GM12878 (cell line): ENCODE data around the gene NEURL4. TPM values are rescaled to one million over a fixed set of nuclear protein-coding genes. Genes with fewer than 3 reads are reported as not detected.

ENCODE experiments used
- BCL11A ChIP-seq: IDR thresholded peaks from 2 replicates; pipeline ENCODE4 v1.6.1; 2011; ENCODE audit warnings: low read depth, low read length
- CREB1 ChIP-seq: IDR thresholded peaks from 2 replicates; pipeline ENCODE4 v1.6.1; 2012; ENCODE audit warnings: low read depth, mild to moderate bottlenecking, inconsistent platforms
- FOXK2 ChIP-seq: fragments of 450-650 bp; IDR thresholded peaks from 2 replicates; pipeline ENCODE4 v1.6.1; 2017; ENCODE audit warnings: mild to moderate bottlenecking, moderate library complexity
- HCFC1 ChIP-seq: fragments of 150-350 bp; IDR thresholded peaks from 2 replicates; pipeline ENCODE4 v1.6.1; 2014; ENCODE audit warnings: low read length
- JUND ChIP-seq: IDR thresholded peaks from 2 replicates; pipeline ENCODE4 v1.6.1; 2012; ENCODE audit warnings: low read depth, mild to moderate bottlenecking, low read length, improper control_type of control experiment, moderate library complexity
- MEF2B ChIP-seq: fragments of 450-650 bp; IDR thresholded peaks from 2 replicates; pipeline ENCODE4 v1.6.1; 2018; ENCODE audit warnings: mild to moderate bottlenecking, moderate library complexity; ENCODE audit not compliant: partially characterized antibody, poor library complexity, severe bottlenecking
- MXI1 ChIP-seq: fragments of 150-350 bp; IDR thresholded peaks from 2 replicates; pipeline ENCODE4 v1.6.1; 2011; ENCODE audit warnings: low read depth, mild to moderate bottlenecking, inconsistent platforms, low read length, improper control_type of control experiment
- PBX3 ChIP-seq: IDR thresholded peaks from 2 replicates; pipeline ENCODE4 v1.6.1; 2011; ENCODE audit warnings: mild to moderate bottlenecking, low read depth, low read length, moderate library complexity; ENCODE audit not compliant: insufficient replicate concordance
- PML ChIP-seq: IDR thresholded peaks from 2 replicates; pipeline ENCODE4 v1.6.1; 2012; ENCODE audit warnings: low read length, inconsistent platforms
- PRDM15 ChIP-seq: fragments of 450-650 bp; formaldehyde crosslinking; IDR thresholded peaks from 2 replicates; pipeline ENCODE4 v1.4.0; 2020; ENCODE audit warnings: mild to moderate bottlenecking, moderate library complexity
- RELA ChIP-seq: fragments of 450-650 bp; IDR thresholded peaks from 2 replicates; pipeline ENCODE4 v1.8.0; 2014; ENCODE audit warnings: borderline replicate concordance; ENCODE audit not compliant: partially characterized antibody
- RFX5 ChIP-seq: IDR thresholded peaks from 2 replicates; pipeline ENCODE4 v1.6.1; 2011; ENCODE audit warnings: low read depth, low read length, improper control_type of control experiment
- SMAD5 ChIP-seq: IDR thresholded peaks from 2 replicates; pipeline ENCODE4 v1.6.1; 2016; ENCODE audit warnings: antibody characterized with exemption, low read depth
- SREBF2 ChIP-seq: IDR thresholded peaks from 2 replicates; pipeline ENCODE4 v1.6.1; 2012; ENCODE audit warnings: mild to moderate bottlenecking, low read length
- SRF ChIP-seq, 2 experiments: IDR thresholded peaks; 2 replicates each; pipeline ENCODE4 v1.6.1; 2011; ENCODE audit warnings: low read depth in 2 of 2, low read length in 2 of 2, mild to moderate bottlenecking in 1 of 2, moderate library complexity in 1 of 2
- YBX1 ChIP-seq: fragments of 450-650 bp; IDR thresholded peaks from 2 replicates; pipeline ENCODE4 v1.6.1; 2016; ENCODE audit warnings: antibody characterized with exemption
- ZBTB40 ChIP-seq: fragments of 450-650 bp; IDR thresholded peaks from 2 replicates; pipeline ENCODE4 v1.6.1; 2016; ENCODE audit warnings: mild to moderate bottlenecking, moderate library complexity, borderline replicate concordance
- ZSCAN29 ChIP-seq: fragments of 450-650 bp; IDR thresholded peaks from 2 replicates; pipeline ENCODE4 v1.6.1; 2017; ENCODE audit warnings: mild to moderate bottlenecking, moderate library complexity
- polyA plus RNA-seq, 11 experiments: library from polyadenylated mRNA; depleted of rRNA in 4 of 11; unstranded in 6 of 11; stranded (reverse) in 5 of 11; fragments of >200 nt; fragmentation: Nextera tagmentation in 4 of 11; fragmentation: Illumina TruSeq in 1 of 11; extraction: Ambion mirVana in 4 of 11; extraction: Trizol in 1 of 11; gene quantifications; 1 replicate in 1 of 11; 2 replicates in 10 of 11; pipeline versions ENCODE4 v1.2.1 to v1.2.3, GENCODE V29; 2011 to 2016; ENCODE audit warnings: inconsistent platforms in 2 of 11, missing spikeins in 2 of 11, low read depth in 1 of 11
- total RNA-seq, 4 experiments: library from RNA; depleted of rRNA in 3 of 4; stranded (reverse); fragments of >200 nt in 3 of 4; fragmentation: Illumina TruSeq in 1 of 4; extraction: Trizol in 1 of 4; gene quantifications; 2 replicates each; pipeline versions ENCODE4 v1.2.1 to v1.2.3, GENCODE V29; 2013 to 2021
- TF ChIP-seq, protein P1 (sequence below): fragments of 450-650 bp; IDR thresholded peaks from 2 replicates; pipeline ENCODE4 v1.6.1; 2018; ENCODE audit warnings: borderline replicate concordance, mild to moderate bottlenecking; ENCODE audit not compliant: partially characterized antibody

Gene NEURL4
- total and polyA plus RNA-seq, 10 of the 15 experiments (the other 5 are each of a cell fraction or from before 2014, with no cell fraction given) = 0.03 to 41.9 (median 10.0) TPM

DNA sequence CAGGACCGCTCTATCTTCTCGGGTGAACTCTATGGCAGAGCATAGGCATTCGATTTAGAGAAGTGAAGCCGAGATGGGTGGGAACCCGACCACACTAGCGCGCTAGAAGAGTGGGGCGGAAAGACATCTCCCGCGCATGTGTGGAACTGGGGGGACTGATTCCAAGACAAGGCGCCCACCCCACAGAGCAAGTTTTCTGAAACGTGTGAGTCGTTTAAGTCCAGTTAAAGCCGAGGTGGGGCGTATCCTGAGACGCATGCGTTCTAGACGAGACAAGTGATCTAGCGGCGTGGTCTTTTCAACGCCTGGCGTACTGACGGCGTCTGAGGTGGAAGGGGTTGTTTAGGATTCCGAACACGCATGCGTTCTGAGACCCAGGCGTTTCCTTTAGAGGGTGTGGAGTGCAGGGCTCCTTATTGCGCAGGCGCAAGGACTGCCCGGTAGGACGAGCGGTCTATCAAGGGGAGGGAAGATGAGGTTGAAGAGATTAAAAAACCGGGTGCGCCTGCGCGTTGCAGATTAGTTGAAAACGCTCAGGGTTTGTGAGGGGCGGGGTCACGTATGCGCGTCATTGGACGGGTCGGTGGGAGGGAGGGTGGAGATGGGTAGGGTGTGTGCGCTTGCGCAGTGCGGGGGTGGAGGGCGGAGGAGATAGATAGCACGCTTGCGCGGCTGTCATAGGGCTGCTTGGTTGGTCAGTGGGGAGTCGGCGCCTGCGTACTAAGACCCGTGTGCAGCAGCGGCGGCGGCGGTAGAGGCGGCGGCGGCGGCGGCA, 22.0 kb downstream of the NEURL4 start, which contains the start of gene EIF5A (continued):
- TF ChIP-seq PRDM15 = no peak
- TF ChIP-seq CREB1 = peak; percentile 90
- TF ChIP-seq SRF (IDR thresholded peaks at IDR 0.05; ENCODE audit: low read depth in 2 of 2, low read length in 2 of 2) = peak in 1 of 2 experiments; percentile 88; a peak in 2 of 4 replicates
- peak; percentile 79 for TF ChIP-seq HCFC1
- peak; percentile 58 for TF ChIP-seq RELA
- no peak for TF ChIP-seq YBX1
- TF ChIP-seq SREBF2 = no peak
- no peak for TF ChIP-seq ZSCAN29
- TF ChIP-seq MXI1 = peak; percentile 92
- TF ChIP-seq BCL11A = no peak
- TF ChIP-seq JUND = no peak
- peak; percentile 66; the same call in 1 of the 2 replicates for TF ChIP-seq PML
- no peak for TF ChIP-seq PBX3
- TF ChIP-seq, protein P1, sequence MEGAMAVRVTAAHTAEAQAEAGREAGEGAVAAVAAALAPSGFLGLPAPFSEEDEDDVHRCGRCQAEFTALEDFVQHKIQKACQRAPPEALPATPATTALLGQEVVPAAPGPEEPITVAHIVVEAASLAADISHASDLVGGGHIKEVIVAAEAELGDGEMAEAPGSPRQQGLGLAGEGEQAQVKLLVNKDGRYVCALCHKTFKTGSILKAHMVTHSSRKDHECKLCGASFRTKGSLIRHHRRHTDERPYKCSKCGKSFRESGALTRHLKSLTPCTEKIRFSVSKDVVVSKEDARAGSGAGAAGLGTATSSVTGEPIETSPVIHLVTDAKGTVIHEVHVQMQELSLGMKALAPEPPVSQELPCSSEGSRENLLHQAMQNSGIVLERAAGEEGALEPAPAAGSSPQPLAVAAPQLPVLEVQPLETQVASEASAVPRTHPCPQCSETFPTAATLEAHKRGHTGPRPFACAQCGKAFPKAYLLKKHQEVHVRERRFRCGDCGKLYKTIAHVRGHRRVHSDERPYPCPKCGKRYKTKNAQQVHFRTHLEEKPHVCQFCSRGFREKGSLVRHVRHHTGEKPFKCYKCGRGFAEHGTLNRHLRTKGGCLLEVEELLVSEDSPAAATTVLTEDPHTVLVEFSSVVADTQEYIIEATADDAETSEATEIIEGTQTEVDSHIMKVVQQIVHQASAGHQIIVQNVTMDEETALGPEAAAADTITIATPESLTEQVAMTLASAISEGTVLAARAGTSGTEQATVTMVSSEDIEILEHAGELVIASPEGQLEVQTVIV = peak; percentile 63
- TF ChIP-seq RFX5 = no peak
- peak; percentile 61; the same call in 1 of the 2 replicates for TF ChIP-seq ZBTB40
- TF ChIP-seq MEF2B = no peak
- TF ChIP-seq SMAD5 = peak; percentile 82
- TF ChIP-seq FOXK2 = peak; percentile 56
